GM23248 (cell line): ENCODE results near the gene APOH.

Source experiments
- EZH2 ChIP-seq: fragments of 200-600 bp; sonication (generic); IDR thresholded peaks from 2 replicates; pipeline ENCODE4 v1.6.1; 2018; ENCODE audit warnings: antibody characterized with exemption, mild to moderate bottlenecking; ENCODE audit not compliant: insufficient read depth, poor library complexity, severe bottlenecking
- EZH2phosphoT487 ChIP-seq: fragments of 200-600 bp; sonication (generic); IDR thresholded peaks from 2 replicates; pipeline ENCODE4 v1.6.1; 2018; ENCODE audit warnings: antibody characterized with exemption, moderate library complexity, mild to moderate bottlenecking, low read depth; ENCODE audit not compliant: insufficient read depth

- TF ChIP-seq EZH2 (no peak), EZH2phosphoT487 (no peak)
Observed at GRCh38 chr17:66229783-66230538, 746 bp upstream of the APOH start.
